ENCODE data around the gene PSMB7.

The PSMB7 gene

GRCh38 chr9:124411514-124412227 is 3.6 kb downstream of the PSMB7 start:
- DNase-seq (ENCODE audit: low read depth), result no peak

DNA sequence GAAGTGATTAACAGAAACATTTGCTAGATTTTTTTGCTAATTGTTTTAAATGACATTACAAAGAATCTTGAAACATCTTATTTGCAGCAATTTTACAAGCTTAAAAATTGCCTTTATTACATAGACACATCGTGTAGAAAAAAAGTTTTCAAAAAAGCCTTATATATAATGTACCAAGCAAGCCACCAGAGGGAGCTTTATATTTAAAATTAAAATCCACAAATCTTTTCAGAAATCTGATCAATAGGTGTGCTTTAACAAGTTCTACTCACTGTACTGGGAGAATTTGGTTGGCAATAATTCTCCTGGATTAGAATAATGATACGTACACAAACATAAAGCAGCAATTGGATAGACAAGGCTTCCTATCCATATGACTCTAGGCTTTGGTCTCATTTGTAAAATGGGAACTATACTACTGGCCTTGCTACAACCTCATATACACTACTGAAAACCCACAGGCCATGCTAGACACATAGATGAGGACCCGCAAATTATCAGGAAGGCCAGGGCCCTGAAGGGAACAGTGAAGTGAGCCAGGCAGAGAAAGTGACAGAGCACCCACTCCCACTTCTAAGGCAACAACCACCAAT is 4.8 kb downstream of the PSMB7 start:
- no peak for DNase-seq (ENCODE audit: low read depth)

DNA sequence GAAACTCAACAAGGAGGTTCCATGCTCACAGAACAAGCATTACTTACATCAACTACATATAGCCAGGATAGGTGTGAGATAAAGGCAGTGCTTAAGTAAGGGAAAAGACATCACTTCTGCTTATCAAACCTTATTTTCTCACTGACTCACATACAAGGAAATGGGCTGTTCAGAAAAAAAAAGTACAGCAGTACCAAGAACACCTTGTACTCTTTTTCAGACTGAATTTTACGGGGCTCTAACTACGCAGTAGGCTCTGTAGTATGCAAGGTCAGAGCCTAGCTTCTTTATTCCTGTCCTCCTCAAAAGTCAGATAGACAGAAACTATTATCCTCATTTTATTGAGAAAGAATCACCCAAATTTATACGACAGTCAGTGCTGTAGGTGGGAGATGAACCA is 5.8 kb downstream of the PSMB7 start:
- no peak for DNase-seq (ENCODE audit: low read depth)

DNA sequence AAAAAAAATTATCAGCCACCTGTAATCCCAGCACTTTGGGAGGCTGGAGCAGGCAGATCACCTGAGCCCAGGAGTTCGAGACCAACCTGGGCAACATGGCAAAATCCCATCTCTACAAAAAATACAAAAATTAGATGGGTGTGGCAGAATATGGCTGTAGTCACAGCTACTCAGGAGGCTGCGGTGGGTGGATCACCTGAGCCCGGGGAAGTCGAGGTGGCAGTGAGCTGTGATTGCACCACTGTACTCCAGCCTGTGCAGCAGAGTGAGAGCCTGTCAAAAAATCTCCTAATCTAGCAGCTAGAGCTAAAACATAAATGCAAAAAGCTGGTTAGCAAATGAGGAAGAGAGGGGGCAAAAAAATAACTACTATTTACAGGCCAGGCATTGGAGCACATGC is 12.0 kb downstream of the PSMB7 start:
- DNase-seq (ENCODE audit: low read depth), result no peak

DNA sequence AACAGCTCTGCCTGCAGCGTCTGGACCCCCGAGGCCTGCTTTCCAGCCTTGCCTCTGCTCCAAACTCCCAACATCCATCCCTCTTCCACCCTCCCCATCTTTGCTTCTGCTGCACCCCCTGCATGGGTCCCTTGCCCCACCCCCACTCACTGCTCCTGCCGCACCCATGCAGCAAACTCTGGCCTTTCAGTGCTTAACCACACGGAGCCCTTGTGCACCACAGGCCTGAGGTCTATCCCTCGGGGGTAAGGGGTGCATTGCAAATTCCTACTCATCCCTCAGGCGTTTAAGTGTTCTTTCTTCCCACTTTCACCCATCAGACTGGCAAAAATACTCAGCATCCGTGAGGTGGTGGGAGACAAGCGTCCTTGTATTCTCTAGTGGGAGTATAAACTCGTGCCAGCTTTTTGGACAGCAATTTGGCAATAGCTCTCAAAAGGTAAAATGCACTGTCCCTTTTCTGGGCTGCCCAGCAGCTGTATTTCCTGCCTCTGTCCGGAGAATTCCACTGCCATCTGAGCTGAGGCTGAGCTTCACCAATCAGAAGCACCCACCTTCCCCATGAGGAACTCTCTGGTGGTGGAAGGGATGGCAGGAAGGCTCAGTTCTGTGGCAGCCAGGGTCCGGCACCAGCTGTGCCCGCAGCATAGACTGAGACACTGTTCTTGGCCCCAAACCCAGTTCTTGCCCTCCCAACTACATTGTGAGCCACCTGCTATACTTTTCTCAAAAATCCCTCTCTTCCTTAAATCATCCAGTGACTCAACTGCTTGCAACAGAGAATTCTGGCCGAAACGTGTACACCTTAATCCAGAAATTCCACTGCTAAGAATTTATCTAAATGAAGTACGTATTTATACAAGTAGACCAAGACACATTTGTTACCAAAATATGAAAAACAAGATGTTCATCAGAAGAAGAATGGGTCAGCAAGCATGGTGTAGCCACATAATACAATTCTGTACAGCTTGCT is 15.0 kb downstream of the PSMB7 start:
- no peak for DNase-seq (ENCODE audit: low read depth)

GRCh38 chr9:124399323-124399967 is 15.8 kb downstream of the PSMB7 start:
- no peak for DNase-seq (ENCODE audit: low read depth)

DNA sequence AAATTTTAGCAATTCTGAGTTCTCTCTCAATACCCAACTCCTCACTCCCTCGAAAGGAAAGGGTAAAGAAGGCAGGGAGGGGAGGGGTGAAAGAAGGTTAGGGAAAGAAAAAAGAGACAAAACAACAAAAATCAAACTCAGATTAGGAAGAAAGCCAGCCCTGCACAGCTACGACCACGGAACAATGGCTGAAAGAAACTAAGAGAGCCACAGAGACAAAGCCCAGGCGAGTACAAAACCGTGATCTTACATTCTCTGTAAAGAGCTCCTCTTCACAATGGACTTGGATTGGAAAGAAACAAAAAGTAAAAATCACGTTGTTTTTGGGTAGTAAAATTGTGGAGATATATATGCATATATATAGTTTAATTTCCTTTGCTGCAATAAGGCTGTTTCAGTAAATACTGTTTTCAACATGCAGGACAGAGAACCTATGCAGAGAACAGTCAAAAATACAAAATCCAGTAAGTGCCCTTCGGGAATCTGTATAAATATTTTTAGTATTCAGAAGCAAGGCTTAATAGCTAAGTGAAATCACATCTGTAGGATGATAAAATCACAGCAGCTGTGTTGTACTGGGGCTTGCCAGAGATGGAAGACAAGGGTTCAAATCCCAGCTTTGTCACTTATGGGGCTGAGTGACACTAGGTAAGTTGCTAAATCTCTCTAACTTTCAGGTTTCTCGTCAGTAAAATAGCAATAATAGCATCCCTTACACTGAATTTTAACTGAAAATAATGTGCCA is 16.9 kb downstream of the PSMB7 start:
- no peak for DNase-seq (ENCODE audit: low read depth)

GRCh38 chr9:124395826-124396225 is 19.4 kb downstream of the PSMB7 start:
- DNase-seq (ENCODE audit: low read depth), result no peak

DNA sequence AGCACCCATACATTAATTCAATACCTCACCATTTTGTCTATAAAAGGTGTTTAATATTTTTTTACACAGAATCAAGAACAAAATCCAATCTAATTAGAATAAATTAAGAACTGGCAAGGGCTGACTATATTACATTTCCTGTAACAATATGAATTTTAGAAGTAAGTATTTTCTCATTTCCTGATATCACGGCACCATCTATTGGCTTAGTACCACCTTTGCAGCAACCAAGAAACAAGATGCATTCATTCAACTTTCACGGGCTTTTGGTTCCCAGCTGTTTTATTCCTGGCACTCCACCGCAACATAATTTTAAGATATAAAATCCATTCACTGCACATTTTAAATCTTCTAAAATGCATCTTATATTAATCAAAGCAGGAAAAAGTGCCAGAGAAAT is 20.6 kb downstream of the PSMB7 start:
- no peak for DNase-seq (ENCODE audit: low read depth)

GRCh38 chr9:124394167-124394566 is 21.1 kb downstream of the PSMB7 start:
- no peak for DNase-seq (ENCODE audit: low read depth)

DNA sequence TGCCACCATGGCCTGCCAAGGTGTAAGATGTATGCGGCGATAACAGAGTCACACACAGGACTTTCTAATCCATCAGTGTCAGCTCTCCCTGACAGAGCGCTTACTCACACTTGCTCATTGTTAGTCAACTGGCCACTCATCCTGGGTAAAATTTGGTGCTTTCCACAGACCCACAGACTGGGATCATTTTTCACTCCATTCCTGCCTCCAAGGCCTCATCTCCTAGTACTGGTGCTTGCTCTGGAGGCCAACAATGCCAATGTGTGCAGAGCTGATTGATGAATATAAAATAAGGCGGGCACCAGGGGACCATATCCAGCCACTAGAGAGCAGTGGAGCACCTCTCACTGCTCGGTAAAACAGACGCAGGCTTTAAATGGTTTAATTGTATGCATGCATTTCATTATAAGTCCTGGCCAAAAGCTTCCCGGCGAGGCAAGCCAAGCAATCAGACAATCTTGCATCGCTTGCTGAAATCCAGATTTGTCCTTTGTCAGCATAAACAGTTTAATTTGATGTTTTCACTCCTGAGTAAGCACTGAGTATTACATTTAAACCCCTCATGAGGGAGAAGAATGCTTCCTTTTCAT is 22.3 kb downstream of the PSMB7 start:
- no peak for DNase-seq (ENCODE audit: low read depth)

- no peak for DNase-seq (ENCODE audit: low read depth)
Observed at GRCh38 chr9:124392254-124392870, 22.9 kb downstream of the PSMB7 start.

DNA sequence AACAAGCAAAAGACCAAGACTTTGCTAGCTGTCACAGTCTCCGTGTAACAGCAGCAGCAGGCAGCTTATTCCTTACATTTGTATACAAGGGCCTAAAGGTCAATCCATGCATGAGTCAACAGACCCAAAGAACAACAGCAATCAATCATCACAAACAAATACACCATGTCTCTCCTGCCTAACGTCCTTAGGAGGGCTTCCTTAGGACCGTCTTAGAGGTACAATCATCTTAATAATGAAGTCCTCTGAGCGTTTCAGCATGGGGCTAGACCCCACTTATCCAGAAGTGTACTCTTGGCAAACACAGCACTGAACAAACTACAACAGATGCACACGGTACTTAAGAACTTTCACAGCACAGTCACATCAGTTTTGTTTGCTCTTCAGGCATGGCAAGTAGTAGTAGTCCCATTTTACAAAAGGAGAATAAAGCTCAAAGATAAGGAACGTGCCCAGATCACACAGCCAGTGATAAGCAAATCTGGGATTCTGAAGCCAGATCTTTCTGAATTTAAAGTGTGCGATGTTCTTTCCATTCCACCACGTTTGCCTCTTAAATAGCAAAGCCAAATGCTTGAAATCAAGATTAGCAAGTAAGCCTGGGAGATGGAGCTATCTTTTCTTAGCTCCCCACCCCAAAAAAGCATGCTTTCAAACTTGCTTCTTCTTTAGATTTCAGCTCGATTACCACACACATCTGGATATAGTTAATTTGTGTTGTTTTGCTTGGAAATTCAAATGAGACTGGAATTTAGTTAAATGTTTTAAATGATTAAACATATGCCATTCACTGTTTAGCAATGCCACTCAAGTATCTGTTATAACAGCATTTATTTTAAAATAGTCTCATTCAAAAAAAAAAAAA is 24.2 kb downstream of the PSMB7 start:
- DNase-seq (ENCODE audit: low read depth), result no peak

DNA sequence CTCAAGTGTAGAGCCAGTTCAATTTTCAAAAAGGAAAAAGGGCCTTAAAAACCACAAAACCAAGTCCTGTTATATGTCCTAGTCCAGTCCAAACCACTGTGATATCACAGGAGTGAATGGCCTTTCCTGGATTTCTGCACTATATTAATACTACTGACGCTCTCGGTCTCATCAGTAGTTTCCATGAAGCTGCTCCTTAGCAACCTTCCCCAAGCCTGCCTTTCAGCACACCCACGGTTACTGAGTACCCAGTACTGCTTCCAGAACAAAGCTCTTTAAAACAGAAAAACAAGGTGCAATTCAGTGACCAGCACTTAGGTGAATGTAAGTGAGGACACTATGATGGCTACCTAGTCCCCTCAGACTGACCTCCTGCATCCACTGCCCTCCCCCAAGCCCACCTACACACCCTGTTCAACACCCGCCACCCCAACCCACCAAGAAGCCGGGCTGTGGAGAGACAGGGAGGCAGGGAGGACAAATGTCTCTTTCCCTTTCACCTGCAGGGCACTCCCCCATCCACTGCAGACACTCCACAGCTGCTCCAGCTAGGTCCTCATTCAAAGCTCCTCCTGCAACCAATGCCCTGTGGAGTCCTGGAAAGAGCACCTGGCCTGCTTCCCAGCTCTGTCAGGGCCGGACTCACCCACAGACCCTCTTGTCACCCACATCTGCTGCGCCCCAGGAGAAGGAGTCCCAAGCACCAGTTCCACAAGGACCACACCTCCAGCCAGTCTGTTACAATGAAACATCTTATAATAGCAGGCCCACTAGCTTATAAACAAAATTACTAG is 25.9 kb downstream of the PSMB7 start:
- no peak for DNase-seq (ENCODE audit: low read depth)

GRCh38 chr9:124388275-124389048 is 26.8 kb downstream of the PSMB7 start:
- DNase-seq (ENCODE audit: low read depth), result no peak

DNA sequence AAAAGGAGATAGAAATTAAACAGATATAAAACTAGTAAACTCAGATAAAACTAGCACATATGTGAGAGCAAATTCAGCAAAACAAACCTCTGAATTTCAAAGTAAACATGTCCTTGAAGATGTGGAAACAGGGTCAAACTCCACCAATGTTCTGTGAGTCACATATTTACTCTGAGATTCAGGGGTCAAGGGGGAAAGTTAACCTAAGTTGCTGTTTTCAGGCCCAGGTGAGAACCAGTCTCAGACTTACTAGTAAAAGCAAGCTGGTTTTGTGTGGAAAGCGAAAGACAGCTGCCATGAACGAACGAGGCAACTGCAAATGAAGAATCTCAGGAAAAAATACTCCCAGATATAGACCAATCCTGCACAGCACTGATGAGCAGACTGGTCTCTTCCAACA is 29.0 kb downstream of the PSMB7 start:
- no peak for DNase-seq (ENCODE audit: low read depth)

DNA sequence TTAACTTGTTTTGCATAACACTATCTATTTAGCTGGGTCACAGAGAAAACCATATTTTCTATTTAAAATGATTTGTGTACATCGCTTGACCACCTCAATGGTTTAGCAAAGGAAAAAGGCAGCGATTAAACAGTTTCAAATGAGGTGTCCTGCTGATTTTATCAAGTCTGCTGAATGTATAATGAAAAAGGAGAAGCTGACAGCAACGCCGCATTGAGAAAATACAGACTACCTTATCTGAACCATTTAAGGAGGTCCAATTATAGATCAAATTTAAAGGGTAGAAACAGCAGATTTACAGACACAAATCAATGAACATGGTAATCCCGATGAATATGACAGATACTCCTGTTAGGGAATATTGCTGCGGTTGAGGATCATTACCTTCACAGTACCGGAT is 29.6 kb downstream of the PSMB7 start:
- DNase-seq (ENCODE audit: low read depth), result no peak

DNA sequence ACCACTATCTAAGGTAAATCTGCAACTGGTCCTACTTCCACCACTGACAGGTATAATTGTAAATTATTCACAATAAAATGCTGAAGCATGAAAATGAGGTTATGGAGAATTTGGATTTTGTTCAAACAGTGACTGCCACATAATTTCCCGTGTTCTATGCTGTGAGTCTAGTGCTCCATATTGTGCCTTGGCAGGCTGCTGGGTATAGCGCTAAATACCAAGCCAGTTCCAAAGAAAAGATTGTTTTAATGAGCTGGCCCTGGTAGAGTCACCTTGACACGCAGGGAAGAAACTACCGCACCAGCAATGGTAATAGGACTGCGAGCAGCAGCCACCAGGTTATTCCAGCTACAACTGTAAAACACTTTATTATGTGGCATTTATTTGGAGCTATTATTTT is 30.4 kb downstream of the PSMB7 start:
- no peak for DNase-seq (ENCODE audit: low read depth)

Data from T-helper 22 cell (primary cell).